HuH-7 (cell line): ENCODE measurements around the gene DHCR24.

Experiments used
- DNase-seq: peaks from one replicate; pipeline ENCODE4 v3.0.0; 2011; ENCODE audit warnings: low spot score

Gene DHCR24

GRCh38 chr1:54846301-54846700, 40.7 kb downstream of the DHCR24 start:
- DNase-seq: no peak

- no peak for DNase-seq
These were observed 41.2 kb downstream of the DHCR24 start for GRCh38 chr1:54845772-54846171.

- DNase-seq: no peak
These were observed 42.4 kb downstream of the DHCR24 start for GRCh38 chr1:54844564-54844963.

GRCh38 chr1:54843449-54843848, 43.5 kb downstream of the DHCR24 start:
- no peak for DNase-seq

- no peak for DNase-seq
These were observed 44.0 kb downstream of the DHCR24 start for GRCh38 chr1:54842963-54843362.

GRCh38 chr1:54842206-54842915, 44.6 kb downstream of the DHCR24 start:
- DNase-seq: no peak

- DNase-seq: no peak
These were observed 47.2 kb downstream of the DHCR24 start for GRCh38 chr1:54839824-54840223.

- no peak for DNase-seq
These were observed 48.3 kb downstream of the DHCR24 start for GRCh38 chr1:54838565-54839180.

GRCh38 chr1:54837002-54837853, 49.8 kb downstream of the DHCR24 start:
- no peak for DNase-seq

GRCh38 chr1:54836594-54836993, 50.4 kb downstream of the DHCR24 start:
- no peak for DNase-seq

- DNase-seq: no peak
These were observed 51.0 kb downstream of the DHCR24 start for GRCh38 chr1:54835970-54836369.

- no peak for DNase-seq
These were observed 51.7 kb downstream of the DHCR24 start for GRCh38 chr1:54835131-54835898.

- no peak for DNase-seq
These were observed 52.9 kb downstream of the DHCR24 start for GRCh38 chr1:54834007-54834541.

- no peak for DNase-seq
These were observed 53.9 kb downstream of the DHCR24 start for GRCh38 chr1:54833121-54833520.

- no peak for DNase-seq
These were observed 60.7 kb downstream of the DHCR24 start for GRCh38 chr1:54826226-54826816.

GRCh38 chr1:54825696-54826095, 61.3 kb downstream of the DHCR24 start:
- no peak for DNase-seq

- DNase-seq: no peak
These were observed 63.3 kb downstream of the DHCR24 start for GRCh38 chr1:54823670-54824069.

GRCh38 chr1:54819733-54820132, 67.3 kb downstream of the DHCR24 start:
- no peak for DNase-seq

GRCh38 chr1:54819195-54819536, 67.8 kb downstream of the DHCR24 start:
- no peak for DNase-seq

- no peak for DNase-seq
These were observed 68.4 kb downstream of the DHCR24 start for GRCh38 chr1:54818461-54819194.

- DNase-seq: no peak
These were observed 70.0 kb downstream of the DHCR24 start for GRCh38 chr1:54816951-54817350.
